GM18873 (cell line): ENCODE data around the gene ANKRD60.

Experiments
- ATAC-seq: cut with Tn5 transposase; IDR thresholded peaks from one replicate; pipeline ENCODE4 v1.9.1; 2021; ENCODE audit warnings: mild to moderate bottlenecking, moderate library complexity, moderate number of reproducible peaks; ENCODE audit not compliant: unreplicated experiment, low FRiP score

The ANKRD60 gene

GRCh38 chr20:58224974-58225373, 3.5 kb downstream of the ANKRD60 start:
- no peak for ATAC-seq

DNA sequence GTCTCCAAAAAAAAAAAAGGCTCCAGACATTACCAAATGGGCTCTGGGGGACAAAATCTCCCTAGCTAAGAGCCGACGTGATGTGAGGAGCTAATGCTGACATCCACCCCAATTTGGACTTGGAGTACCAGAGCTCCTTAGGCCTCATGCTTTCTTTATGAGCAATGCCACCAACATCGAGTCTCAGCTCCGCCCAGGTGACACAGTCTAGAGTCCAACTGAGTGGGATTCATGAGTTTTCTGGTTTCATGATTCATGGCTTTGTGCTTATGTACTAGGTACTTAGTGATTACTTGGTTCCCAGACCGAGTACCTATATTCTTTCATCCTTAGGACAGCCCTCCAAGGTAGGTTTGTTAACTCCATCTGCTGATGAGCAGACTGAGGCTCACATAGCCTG, 4.4 kb downstream of the ANKRD60 start:
- no peak for ATAC-seq

DNA sequence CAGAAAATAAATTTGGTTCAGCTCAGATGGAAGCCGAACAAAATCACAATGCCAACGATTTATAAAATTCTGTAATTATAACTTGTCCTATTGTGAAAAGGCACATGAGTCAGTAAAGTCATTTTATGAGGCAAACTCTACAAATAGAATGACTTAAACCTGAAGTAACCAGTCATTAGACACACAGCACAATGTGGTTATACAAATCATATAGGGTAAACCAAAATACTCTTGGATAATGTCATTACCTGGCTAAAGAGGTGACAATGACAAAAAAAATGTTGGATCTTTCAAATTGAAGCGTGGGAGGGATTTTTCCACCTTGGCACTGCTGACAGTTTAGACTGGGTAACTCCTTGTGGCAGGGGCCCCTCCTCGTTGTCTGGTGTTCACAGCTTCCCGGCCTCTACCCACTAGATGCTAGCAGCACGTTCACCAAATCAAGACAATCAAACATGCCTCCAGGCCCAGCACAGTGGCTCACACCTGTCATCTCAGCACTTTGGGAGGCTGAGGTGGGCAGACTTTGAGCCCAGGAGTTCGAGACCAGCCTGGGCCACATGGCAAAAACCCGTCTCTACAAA, 5.0 kb downstream of the ANKRD60 start:
- ATAC-seq: no peak

DNA sequence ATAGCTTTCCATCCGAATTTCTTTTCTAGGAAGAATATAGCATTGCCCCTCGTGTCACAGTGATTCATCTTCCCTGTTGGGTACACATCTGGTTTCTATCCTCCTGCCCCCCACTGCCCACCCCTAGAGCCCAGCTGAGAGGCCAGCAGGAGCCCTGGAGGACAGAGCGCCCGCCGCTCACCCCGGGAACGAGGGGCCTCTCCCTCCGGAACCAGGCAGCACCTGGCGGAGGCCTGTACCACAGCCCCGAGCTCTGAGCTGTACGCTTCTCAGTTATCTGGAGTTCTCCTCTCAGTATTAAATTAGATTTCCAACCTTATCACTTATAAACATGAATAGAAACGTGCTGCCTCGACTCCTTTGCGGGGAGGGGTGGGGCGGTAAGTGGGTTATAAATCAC, 6.0 kb downstream of the ANKRD60 start:
- no peak for ATAC-seq

DNA sequence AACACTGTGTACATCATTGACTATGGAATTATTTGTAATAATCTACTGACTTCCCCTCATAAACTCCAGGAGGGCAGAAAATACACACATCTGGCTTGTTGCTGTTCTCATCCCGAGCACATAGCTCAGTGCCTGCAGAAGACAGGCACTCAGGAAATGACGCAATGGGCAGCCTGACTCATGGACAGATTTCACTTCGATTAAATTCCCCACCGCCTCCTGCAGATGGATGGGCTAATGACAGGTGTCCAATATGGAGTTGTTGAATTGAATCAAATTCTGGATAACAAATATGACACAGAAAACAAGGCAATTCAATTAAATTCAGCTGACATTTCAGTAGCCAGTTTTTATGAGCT, 9.1 kb downstream of the ANKRD60 start:
- ATAC-seq: no peak

GRCh38 chr20:58218665-58219341, 9.7 kb downstream of the ANKRD60 start:
- ATAC-seq: no peak

DNA sequence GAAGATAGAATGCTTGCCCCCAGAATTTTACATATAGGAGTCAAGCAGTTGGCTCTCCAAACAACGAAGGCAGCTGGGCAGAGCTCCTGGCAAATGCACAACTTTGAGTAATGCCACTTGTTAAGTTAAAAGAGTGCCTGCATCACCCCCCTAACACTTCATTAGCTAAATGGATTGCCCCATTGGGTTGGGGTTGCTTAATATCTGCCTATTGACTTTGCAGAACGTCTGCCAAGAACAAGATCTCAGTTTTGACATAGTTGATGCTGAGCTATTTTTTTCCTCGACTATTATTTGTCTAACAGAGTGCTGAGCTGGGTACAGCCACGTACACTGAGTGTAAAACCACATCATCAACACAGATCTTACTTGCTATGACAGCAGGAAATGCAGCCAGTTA, 12.1 kb downstream of the ANKRD60 start:
- ATAC-seq: no peak

GRCh38 chr20:58215116-58215515, 13.3 kb downstream of the ANKRD60 start:
- ATAC-seq: no peak

GRCh38 chr20:58214310-58214709, 14.1 kb downstream of the ANKRD60 start:
- ATAC-seq: no peak

- ATAC-seq: no peak
Measured at GRCh38 chr20:58213716-58214115, 14.7 kb downstream of the ANKRD60 start.

DNA sequence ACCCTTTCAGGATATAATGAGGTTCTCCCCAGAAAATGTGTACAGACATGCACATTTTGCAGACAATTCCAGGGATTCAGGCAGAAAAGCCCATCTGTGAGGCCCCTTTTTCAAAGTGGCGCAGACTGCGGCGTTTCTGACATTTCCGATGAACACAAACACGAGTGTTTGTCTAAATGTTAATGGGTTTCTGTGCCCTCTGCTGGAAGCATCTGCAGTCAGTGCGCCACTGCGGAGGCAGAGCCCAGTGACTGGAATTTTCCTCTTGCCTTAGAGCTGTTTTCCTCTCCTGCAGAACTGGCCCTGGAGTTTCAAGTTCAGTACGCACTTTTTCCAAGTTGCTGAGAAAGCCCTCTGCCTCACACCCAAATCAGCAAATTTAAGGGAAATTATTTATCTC, 15.3 kb downstream of the ANKRD60 start:
- ATAC-seq: no peak

DNA sequence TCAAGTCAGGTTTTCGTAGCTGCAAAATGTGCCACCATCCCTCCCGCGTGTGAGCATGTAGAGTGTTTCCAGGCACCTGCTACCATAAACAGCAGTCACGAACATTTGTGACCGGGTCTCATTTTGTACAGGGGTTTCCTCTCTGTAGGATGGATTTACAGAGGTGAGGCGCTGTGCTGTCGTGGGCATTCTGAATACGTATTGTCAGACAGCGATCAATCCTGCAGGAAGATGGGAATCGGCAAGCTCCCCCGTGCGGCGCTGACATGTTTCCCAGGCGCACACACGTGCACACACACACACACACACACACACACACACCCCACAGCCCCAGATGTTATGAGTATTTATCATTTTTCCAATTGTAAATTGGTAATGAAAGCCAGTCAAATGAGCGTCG, 15.8 kb downstream of the ANKRD60 start:
- no peak for ATAC-seq

DNA sequence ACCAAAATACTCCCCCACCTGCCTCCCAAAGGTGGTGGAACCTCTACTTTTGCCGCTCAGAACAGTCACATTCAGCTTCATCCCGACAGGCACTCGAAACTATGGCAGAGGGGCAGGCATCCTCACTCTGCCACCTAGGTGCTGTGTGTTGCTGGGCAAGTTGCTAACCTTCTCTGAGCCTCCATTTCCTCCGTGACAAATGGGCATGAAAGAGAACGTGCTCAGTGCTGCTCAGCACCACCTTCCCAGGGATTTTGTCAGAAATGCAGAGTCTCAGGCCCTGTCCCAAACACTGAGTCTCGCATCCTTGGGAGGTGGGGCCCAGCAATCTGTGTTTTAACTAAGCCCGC, 18.1 kb downstream of the ANKRD60 start:
- ATAC-seq: no peak

DNA sequence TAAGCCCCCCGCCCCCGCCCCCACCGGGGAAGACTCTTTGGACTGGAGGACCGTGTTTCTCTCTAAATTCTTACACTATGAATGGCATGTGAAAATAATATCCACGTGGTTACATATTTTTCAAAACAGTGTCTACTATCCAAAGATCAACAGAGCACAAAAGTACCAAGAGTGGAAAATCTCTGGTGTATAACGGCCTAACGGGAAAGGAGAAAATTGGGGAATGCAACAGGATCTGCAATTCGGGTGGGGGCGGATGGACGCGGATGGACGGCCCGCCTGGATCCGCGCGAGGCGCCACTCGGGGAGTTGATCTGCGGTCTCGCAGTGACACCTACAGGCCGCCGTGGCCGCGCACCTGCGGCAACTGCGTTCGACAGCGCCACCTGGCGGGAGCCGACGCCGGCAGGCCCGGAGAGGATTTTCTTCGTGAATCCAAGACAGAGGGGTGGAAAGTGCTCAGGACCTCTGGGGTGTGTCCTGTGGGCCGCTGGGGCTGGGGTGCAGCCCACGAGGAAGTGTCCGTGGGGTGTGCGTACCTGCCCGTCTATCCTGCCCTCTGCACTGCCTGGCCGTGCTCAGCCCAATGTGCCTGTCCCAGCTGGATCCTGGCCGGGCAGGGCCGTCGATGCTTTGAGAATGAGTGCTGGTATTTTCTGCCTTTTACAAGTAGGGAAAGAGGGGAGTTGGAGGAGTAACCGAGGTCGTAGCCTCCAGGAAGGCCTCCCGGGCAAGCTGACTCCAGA, 18.6 kb downstream of the ANKRD60 start:
- no peak for ATAC-seq

DNA sequence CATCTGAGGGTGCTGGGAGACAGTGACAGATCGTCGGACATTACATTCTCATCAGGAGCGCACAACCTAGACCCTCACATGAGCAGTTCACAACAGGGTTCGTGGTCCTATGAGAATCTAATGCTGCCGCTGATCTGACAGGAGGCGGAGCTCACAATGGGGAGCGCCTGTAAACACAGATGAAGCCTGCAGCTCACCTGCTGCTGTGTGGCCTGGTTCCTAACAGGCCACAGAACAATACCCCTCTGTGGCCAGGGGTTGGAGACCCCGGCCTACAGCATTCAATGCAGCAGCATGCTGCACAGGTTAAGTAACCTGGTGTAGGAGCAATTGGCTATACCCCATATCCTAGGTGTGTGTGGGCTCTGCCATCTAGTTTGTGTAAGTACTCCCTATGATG, 19.5 kb downstream of the ANKRD60 start:
- ATAC-seq: no peak

DNA sequence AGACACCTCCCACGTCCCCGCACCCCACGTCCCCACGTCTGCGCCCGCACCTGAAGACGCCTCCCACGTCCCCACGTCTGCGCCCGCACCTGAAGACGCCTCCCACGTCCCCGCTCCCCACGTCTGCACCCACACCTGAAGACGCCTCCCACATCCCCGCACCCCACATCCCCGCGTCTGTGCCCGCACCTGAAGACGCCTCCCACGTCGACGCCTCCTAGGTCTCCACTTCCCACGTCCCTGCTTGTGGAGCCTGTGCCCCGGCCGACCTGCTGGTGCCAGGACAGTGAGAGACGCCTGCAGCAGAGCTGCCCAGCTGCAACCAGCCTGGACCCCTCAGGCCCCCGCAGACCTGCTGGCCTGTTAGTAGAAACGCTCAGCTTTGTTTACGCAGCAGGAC, 22.6 kb downstream of the ANKRD60 start:
- no peak for ATAC-seq

DNA sequence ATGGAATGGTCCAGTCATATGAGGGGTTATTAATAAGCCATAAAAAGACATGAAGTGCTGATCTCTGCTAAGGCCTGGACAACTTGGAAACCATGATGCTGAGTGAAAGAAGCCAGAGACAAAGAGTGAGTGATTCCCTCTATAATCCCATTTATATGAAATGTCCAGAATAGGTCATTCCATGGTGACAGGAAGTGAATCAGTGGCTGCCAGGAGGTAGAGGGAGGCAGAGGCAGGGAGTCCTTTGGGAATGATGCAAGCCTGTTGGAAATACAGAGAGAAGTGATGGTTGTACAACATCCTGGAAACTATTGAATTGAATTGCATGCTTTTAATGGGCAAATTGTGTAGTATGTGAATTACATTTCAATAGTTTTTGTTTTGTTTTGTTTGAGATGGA, 26.4 kb downstream of the ANKRD60 start:
- ATAC-seq: no peak

- ATAC-seq: no peak
Measured at GRCh38 chr20:58201616-58202015, 26.8 kb downstream of the ANKRD60 start.

DNA sequence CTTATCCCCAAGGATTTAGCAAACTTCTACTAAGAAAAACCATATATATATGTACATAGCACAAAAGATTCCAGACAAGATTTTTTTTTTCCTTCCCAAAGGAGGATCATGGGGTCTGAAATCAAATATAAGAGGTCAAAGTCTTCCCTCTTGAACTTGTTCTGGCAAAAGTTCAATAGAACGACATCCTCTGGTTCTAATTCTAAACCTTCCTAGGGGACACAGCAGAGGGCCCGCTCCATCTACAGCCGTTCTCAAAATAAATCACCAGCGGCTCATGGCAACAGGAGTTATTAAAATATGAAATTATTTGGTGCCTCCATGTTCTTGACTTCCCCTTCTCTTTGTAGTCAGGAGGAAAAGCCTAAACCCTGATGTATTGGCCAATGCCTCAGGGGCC, 29.0 kb downstream of the ANKRD60 start:
- ATAC-seq: no peak

- no peak for ATAC-seq
Measured at GRCh38 chr20:58198901-58199355, 29.5 kb downstream of the ANKRD60 start.

GRCh38 chr20:58198384-58198783, 30.1 kb downstream of the ANKRD60 start:
- ATAC-seq: no peak

GRCh38 chr20:58197185-58197469, 31.3 kb downstream of the ANKRD60 start:
- ATAC-seq: no peak
